Activated CD4-positive, alpha-beta T cell treated with anti-CD3 and anti-CD28 coated beads, Interleukin-2, amount 50 U/mL, for 4 hours (primary cell): ENCODE results near the gene CASP9.
"Not testable (repeated sequence)": the region's sequence is repeated elsewhere in the genome, so short reads cannot be mapped to it uniquely, and the experiment has no call there.

ENCODE experiments used
- DNase-seq, 2 experiments: peaks; one replicate each; pipeline ENCODE4 v3.0.0-alpha.2; 2020

Gene CASP9

DNA sequence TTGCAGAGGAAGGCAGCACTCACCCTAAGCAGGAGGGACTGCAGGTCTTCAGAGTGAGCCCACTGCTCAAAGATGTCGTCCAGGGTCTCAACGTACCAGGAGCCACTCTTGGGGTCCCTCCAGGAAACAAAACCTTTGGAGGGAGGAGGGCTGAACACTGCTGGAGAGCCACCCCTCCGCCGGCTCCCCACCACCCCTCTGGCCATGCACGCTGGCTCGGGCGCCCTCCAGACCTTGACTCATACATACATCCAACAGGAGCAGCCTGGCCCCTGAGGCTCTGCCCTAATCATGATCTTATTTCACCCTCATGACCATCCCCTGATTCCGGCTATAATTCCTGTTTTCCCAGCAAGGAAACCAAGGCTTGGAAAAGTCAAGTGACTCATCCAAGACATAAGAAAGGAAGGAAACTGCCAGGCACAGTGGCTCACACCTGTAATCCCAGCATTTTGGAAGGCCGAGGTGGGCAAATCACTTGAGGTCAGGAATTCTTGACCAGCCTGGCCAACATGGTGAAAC is 30.1 kb downstream of the CASP9 start:
- DNase-seq: no peak

DNA sequence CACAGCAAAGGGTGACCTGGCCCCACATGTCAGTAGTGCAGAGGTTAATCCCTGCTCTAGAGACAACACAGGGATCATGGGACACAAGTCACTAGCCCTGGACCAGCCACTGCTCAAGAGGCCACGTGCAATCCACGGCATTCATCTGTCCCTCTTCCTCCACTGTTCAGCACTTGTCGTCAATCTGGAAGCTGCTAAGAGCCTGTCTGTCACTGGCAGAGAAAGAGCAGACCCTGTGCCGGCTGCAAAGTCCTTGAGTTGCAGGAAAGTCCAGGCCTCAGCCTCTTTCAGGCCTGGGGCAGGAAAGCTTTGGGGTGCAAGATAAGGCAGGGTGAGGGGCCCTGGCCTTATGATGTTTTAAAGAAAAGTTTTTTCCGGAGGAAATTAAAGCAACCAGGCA is 31.4 kb downstream of the CASP9 start:
- no peak for DNase-seq

GRCh38 chr1:15491010-15491409 is 33.0 kb downstream of the CASP9 start:
- DNase-seq: not testable (repeated sequence)

DNA sequence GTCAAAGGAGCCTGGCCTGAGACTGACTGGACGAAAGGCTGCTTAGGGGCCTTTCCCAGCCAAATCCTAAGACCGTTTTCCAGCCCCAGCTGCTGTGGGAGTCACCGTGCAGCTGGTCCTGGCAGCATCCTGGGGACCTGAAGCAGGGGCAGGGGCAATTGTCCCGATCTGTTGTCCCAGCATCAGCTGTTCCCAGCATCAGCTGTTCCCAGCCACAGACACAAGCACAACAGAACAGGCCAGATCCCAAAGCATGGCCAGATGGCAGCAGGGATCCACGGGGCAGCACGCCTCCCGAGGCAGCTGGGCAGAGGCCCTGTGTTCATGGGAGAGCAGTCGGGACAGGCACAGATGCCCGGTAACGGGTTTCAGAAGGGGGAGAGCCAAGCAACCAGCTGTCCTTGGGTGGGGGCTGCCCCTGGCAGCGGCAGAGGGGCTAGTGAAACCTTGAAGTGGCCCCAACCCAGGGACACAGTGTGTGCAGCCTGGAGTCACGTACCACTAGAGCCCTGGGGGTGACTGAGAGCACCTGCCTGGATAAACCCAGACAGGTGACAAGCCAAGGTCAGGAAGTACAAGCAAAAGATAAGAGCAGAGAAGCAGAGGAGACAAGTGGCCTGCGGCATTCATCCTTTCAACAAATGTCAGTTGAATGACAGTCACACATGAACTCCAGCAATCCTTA is 34.8 kb downstream of the CASP9 start:
- no peak for DNase-seq

DNA sequence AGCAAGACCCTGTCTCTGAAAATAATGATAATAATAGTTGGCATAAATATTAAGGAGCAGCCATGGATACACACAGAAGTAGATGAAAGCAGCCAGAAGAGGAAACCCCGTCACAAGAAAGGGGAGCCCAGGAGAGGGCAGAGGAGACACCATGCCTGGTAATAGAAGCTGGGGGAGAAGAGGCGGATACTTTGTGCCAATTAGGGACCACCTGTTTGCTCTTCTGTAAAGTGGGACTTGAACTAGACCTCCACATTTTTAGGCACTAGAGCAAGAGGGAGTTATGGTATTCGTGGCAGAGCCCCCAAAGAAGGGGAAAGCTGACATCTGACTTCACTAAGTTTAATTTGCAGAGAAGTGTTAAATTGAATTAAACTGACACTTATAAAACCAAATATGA is 35.6 kb downstream of the CASP9 start:
- DNase-seq: no peak

GRCh38 chr1:15486844-15487610 is 37.0 kb downstream of the CASP9 start:
- not testable (repeated sequence) for DNase-seq

DNA sequence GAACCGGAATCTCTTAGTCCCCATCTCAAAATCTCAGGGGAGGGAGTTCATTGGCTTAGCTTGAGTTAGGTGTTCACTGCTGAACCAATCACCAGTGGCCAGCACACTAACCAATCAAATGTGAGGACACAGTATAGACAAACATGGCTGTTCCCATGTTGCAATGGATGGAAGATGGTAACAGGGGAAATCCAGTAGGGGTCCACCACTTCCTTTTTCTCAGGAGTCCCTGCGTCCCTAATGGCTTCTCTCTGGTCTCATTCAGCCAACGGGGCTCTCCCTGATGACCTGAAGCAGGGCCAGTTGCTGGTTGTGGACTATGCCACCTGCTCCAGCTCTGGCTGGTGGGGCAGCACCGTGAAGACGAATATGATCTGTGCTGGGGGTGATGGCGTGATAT is 38.4 kb downstream of the CASP9 start:
- no peak for DNase-seq

- DNase-seq: not testable (repeated sequence)
Measured at GRCh38 chr1:15484443-15484842, 39.6 kb downstream of the CASP9 start.

GRCh38 chr1:15483971-15484370 is 40.0 kb downstream of the CASP9 start:
- DNase-seq: no peak

DNA sequence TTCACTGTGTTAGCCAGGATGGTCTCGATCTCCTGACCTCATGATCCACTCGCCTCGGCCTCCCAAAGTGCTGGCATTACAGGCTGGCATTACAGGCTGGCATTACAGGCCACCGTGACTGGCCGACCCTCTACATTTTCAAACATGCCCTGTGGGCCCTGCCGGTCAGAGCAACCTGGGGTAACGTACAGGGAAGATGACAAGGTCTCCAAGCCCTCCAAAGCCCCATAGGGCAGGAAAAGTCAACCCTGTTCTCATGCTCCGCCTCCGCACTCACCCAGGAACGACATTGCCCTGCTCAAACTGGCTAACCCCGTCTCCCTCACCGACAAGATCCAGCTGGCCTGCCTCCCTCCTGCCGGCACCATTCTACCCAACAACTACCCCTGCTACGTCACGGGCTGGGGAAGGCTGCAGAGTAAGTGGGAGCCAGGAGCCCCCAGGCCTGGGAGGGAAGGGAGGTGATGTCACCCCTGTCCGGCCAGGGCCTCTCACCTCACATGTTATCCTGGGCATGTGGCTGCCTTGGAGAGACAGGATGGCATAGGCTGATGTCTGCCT is 41.0 kb downstream of the CASP9 start:
- not testable (repeated sequence) for DNase-seq

DNA sequence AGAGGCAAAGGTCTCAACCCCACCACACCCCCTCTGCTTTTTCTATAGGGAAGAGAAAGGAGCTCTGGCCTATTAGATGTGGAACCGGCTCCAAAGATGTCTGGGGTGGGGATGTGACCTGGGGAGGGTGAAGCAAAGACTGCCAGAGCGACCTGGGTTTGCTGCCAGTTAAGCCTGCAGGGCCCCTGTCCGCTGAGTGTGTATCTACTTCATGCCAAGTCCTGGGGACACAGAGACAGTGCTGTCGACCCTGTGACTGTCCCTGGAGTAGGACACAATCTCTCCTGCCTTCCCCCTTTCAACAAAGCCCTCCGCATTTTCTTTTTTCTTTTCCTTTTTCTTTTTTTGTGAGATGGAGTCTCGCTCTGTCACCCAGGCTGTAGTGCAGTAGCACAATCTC is 41.6 kb downstream of the CASP9 start:
- not testable (repeated sequence) for DNase-seq

DNA sequence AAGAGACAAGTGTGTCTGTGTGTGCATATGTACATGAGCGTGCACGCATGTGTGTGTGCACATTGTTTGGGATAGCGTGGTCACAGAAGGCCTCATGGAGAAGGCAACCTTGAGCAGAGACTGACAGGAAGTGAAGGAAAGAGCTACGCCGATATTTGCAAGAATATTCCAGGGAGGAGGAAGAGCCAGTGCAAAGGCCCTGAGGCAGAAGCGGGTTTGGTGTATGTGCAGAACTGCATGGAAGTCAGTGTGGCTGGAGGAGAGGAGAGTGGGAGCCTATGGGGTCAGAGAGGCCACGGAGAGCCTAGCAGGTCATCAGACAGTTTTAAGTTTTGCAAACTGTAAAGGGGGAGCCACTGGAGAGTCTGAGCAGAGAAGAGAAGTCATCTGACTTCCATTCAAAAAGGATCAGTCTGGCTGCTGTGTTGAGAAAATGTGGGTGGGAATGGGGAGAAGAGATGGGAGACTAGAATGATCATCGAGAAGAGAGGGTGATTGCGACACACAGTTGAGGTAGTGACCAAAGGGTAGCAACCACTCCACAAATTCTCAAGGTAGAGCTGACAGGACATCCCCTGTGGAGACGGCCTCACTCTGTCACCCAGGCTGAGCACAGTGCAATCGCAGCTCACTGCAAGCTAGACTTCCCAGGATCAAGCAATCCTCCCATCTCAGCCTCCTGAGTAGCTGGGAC is 44.2 kb downstream of the CASP9 start:
- no peak for DNase-seq

- DNase-seq: no peak
Measured at GRCh38 chr1:15477646-15478212, 46.3 kb downstream of the CASP9 start.

- DNase-seq: no peak
Measured at GRCh38 chr1:15476927-15477326, 47.1 kb downstream of the CASP9 start.

- no peak for DNase-seq
Measured at GRCh38 chr1:15475752-15476314, 48.2 kb downstream of the CASP9 start, which contains the start of gene CELA2B. TSS of gene CELA2B (plus strand) at chr1:15476104. CDS start at chr1:15476126, 22 bp downstream.

GRCh38 chr1:15472587-15472986 is 51.4 kb downstream of the CASP9 start:
- no peak for DNase-seq

DNA sequence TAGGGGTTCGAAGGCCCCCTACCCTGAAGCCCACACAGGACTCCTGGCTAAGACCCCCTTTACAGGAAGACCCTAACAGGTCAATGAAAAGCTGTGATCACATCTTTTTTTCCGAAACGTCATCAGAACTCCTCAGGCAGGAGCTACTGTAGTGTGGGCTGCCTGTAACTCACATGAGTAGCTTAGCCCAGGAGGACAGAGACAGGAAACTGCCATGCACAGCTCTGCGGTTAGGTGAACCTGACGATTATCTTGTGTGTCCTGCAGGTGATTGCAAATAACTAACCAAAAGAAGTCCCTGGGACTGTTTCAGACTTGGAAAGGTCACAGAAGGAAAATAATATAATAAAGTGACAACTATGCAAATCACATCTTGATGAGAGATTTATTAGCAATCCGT is 52.3 kb downstream of the CASP9 start:
- DNase-seq: not testable (repeated sequence)

DNA sequence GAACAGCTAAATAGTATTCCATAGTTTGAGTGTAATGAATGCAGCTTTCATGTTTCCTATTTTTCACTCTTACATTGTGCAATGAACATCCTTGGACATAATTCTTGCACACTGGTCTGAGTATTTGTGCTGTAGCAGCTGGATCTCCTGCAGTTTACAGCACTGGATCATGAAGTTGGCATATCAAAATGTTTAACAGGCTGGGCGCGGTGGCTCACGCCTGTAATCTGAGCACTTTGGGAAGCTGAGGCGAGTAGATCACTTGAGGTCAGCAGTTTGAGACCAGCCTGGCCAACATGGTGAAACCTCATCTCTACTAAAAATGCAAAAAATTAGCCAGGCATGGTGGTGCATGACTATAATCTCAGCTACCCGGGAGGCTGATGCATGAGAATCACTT is 52.9 kb downstream of the CASP9 start:
- not testable (repeated sequence) for DNase-seq

- DNase-seq: not testable (repeated sequence)
Measured at GRCh38 chr1:15469821-15470448, 54.1 kb downstream of the CASP9 start.

- DNase-seq: no peak
Measured at GRCh38 chr1:15469361-15469760, 54.7 kb downstream of the CASP9 start.

GRCh38 chr1:15468145-15468544 is 55.9 kb downstream of the CASP9 start:
- DNase-seq: no peak
